Measurements from ENCODE around the gene NRXN3. TPM values are rescaled to one million over a fixed set of nuclear protein-coding genes. Genes with fewer than 3 reads are reported as not detected.
A peak's percentile ranks its signal among the peaks of the same experiment; 100 is the strongest.

The NRXN3 gene
- polyA plus RNA-seq, 1 of the 3 experiments (the other 2 are of a cell fraction): 1.6 TPM

DNA sequence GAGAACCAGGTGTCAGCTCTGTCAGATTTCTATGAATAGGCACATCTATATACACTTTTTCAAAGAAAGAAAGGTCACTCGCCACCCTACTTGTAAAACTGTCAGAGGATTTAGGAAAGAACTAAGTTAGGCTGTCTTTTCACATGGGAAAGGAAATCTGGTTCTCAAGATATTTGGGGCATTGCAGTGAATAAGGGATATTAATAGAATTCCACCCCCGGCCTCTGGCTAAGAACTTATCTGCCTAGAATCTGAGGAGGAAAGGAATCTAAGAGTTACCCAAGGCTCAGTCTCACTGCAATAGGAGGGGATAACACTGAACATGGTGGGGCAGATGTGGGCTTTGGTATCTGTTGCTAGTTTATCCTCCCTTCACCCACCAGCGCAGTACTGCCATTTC is 677.6 kb downstream of the NRXN3 start:
- no peak overlapping the region for H3K9ac ChIP-seq
- no peaks in the 10 kb centered on the region for H3K9me3 ChIP-seq
- POLR2A ChIA-PET: no interaction called here
- DNase-seq: no peak
- no peaks in the 10 kb centered on the region for H3F3A ChIP-seq (replicated peaks; ENCODE audit: insufficient read depth)
- H2AFZ ChIP-seq (ENCODE audit: low read depth): no peak overlapping the region
- TF ChIP-seq MXI1 (IDR thresholded peaks at IDR 0.05; ENCODE audit: low read depth, low read length) (no peak), RFX5 (IDR thresholded peaks at IDR 0.05; ENCODE audit: low read length) (no peak)
- no peaks in the 10 kb centered on the region for H3K27me3 ChIP-seq (ENCODE audit: insufficient read depth)
- H3K9me2 ChIP-seq: no peaks in the 10 kb centered on the region
- no peaks in the 10 kb centered on the region for H3K36me3 ChIP-seq (replicated peaks in 1 of 2; ENCODE audit: control insufficient read depth in 1 of 2, insufficient read depth in 2 of 2, low read length in 1 of 2)
- no peaks in the 10 kb centered on the region for H3K4me1 ChIP-seq (ENCODE audit: control insufficient read depth in 1 of 2, insufficient read depth in 2 of 2, low read depth in 1 of 2, low read length in 1 of 2)
- WGBS (ENCODE audit: low lambda C conversion rate): 52% methylated on average over 3 of the region's 3 CpGs
- no peaks in the 10 kb centered on the region for H4K20me1 ChIP-seq (ENCODE audit: insufficient read depth)
- H3K4me2 ChIP-seq: no peak overlapping the region
- no peak overlapping the region; a peak in 1 of 4 replicates for H3K4me3 ChIP-seq (ENCODE audit: low read depth in 2 of 2, low read length in 1 of 2)
- CTCF ChIA-PET: interaction anchor here (0.8 to 4.2 kb wide), 14 partner anchors 9 to 281 kb away, joined by 3 to 33 read pairs (median 7); no protein-coding TSS in a partner anchor
- H3K79me2 ChIP-seq (ENCODE audit: insufficient read depth): no peaks in the 10 kb centered on the region
- H3K27ac ChIP-seq (ENCODE audit: low read depth in 2 of 2, low read length in 1 of 2): no peak overlapping the region

DNA sequence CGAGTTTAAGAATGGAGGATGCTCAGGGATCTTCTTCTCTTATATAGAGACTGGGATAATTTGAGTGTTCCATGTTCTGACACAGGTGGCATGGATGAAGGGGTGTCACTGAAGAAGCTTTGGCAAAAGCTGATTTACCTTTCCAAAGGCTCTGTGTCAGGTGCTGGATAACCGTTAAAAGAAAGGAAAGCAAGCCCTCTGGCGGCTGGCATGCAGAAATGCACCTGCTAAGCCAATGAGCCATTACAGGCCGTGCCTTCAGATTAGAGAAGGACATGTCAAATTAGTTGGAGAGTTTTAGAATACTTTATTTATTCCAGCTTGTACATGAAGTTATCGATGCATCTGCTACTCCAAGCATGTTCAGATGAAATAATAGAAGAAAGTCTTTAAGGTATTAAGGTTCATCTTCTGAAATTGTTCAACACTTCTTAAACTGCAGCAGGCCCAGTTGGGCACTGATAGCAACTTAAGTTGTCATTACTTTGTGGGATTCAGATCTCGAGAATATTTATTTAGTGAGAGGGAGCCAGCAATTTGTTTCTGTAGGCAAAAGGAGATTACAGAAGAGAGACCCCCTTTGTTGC is 678.2 kb downstream of the NRXN3 start:
- H3K4me2 ChIP-seq: no peak overlapping the region
- no peaks in the 10 kb centered on the region for H4K20me1 ChIP-seq (ENCODE audit: insufficient read depth)
- ChIA-PET POLR2A (no interaction called here), CTCF (interaction anchor here (0.6 to 4.2 kb wide), 26 partner anchors 10 to 282 kb away, joined by 3 to 33 read pairs (median 4); no protein-coding TSS in a partner anchor)
- peak; percentile 16 for DNase-seq
- TF ChIP-seq JUND (IDR thresholded peaks at IDR 0.05) (no peak), EZH2phosphoT487 (IDR thresholded peaks at IDR 0.05; ENCODE audit: borderline replicate concordance, low read depth) (no peak), GATA2 (CRISPR knock-in tag; IDR thresholded peaks at IDR 0.05) (no peak), YY1 (IDR thresholded peaks at IDR 0.05; ENCODE audit: low read depth) (no peak), FOSL2 (IDR thresholded peaks at IDR 0.05; ENCODE audit: borderline replicate concordance, low read depth) (no peak), RCOR1 (IDR thresholded peaks at IDR 0.05; ENCODE audit: low read length) (no peak), CHD2 (IDR thresholded peaks at IDR 0.05; ENCODE audit: low read length, partially characterized antibody) (no peak), RXRA (IDR thresholded peaks at IDR 0.05; ENCODE audit: borderline replicate concordance, low read depth) (no peak), MEF2A (IDR thresholded peaks at IDR 0.05; ENCODE audit: borderline replicate concordance, low read depth) (no peak), SMC3 (IDR thresholded peaks at IDR 0.05; ENCODE audit: low read depth, low read length) (peak; percentile 40; the same call in 1 of the 2 replicates), TCF12 (IDR thresholded peaks at IDR 0.05) (no peak), RFX5 (IDR thresholded peaks at IDR 0.05; ENCODE audit: low read length) (no peak), EP300 (IDR thresholded peaks at IDR 0.05; ENCODE audit: borderline replicate concordance in 1 of 2, low read depth in 1 of 2, low read length in 1 of 2) (no peak), RAD21 (IDR thresholded peaks at IDR 0.05; ENCODE audit: low read length) (peak; percentile 53), TAF1 (IDR thresholded peaks at IDR 0.05; ENCODE audit: borderline replicate concordance, low read depth, low read length) (no peak), NFIC (IDR thresholded peaks at IDR 0.05; ENCODE audit: borderline replicate concordance) (no peak), ELF1 (IDR thresholded peaks at IDR 0.05) (no peak), TEAD4 (IDR thresholded peaks at IDR 0.05; ENCODE audit: borderline replicate concordance, insufficient read depth) (peak; percentile 62; the same call in 1 of the 2 replicates)
- TF ChIP-seq, protein P1, sequence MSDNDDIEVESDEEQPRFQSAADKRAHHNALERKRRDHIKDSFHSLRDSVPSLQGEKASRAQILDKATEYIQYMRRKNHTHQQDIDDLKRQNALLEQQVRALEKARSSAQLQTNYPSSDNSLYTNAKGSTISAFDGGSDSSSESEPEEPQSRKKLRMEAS (IDR thresholded peaks at IDR 0.05; ENCODE audit: low read depth): no peak
- TF ChIP-seq, protein P2, sequence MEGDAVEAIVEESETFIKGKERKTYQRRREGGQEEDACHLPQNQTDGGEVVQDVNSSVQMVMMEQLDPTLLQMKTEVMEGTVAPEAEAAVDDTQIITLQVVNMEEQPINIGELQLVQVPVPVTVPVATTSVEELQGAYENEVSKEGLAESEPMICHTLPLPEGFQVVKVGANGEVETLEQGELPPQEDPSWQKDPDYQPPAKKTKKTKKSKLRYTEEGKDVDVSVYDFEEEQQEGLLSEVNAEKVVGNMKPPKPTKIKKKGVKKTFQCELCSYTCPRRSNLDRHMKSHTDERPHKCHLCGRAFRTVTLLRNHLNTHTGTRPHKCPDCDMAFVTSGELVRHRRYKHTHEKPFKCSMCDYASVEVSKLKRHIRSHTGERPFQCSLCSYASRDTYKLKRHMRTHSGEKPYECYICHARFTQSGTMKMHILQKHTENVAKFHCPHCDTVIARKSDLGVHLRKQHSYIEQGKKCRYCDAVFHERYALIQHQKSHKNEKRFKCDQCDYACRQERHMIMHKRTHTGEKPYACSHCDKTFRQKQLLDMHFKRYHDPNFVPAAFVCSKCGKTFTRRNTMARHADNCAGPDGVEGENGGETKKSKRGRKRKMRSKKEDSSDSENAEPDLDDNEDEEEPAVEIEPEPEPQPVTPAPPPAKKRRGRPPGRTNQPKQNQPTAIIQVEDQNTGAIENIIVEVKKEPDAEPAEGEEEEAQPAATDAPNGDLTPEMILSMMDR (IDR thresholded peaks at IDR 0.05): peak; percentile 96
- TF ChIP-seq, protein P3, sequence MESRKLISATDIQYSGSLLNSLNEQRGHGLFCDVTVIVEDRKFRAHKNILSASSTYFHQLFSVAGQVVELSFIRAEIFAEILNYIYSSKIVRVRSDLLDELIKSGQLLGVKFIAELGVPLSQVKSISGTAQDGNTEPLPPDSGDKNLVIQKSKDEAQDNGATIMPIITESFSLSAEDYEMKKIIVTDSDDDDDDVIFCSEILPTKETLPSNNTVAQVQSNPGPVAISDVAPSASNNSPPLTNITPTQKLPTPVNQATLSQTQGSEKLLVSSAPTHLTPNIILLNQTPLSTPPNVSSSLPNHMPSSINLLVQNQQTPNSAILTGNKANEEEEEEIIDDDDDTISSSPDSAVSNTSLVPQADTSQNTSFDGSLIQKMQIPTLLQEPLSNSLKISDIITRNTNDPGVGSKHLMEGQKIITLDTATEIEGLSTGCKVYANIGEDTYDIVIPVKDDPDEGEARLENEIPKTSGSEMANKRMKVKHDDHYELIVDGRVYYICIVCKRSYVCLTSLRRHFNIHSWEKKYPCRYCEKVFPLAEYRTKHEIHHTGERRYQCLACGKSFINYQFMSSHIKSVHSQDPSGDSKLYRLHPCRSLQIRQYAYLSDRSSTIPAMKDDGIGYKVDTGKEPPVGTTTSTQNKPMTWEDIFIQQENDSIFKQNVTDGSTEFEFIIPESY (IDR thresholded peaks at IDR 0.05; ENCODE audit: borderline replicate concordance, low read depth): no peak
- TF ChIP-seq, protein P4, sequence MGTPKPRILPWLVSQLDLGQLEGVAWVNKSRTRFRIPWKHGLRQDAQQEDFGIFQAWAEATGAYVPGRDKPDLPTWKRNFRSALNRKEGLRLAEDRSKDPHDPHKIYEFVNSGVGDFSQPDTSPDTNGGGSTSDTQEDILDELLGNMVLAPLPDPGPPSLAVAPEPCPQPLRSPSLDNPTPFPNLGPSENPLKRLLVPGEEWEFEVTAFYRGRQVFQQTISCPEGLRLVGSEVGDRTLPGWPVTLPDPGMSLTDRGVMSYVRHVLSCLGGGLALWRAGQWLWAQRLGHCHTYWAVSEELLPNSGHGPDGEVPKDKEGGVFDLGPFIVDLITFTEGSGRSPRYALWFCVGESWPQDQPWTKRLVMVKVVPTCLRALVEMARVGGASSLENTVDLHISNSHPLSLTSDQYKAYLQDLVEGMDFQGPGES (IDR thresholded peaks at IDR 0.05; ENCODE audit: low read depth, low read length): no peak
- H3K79me2 ChIP-seq (ENCODE audit: insufficient read depth): no peaks in the 10 kb centered on the region
- no peaks in the 10 kb centered on the region for H3F3A ChIP-seq (replicated peaks; ENCODE audit: insufficient read depth)
- H3K9me2 ChIP-seq: no peaks in the 10 kb centered on the region
- no peaks in the 10 kb centered on the region for H3K4me1 ChIP-seq (ENCODE audit: control insufficient read depth in 1 of 2, insufficient read depth in 2 of 2, low read depth in 1 of 2, low read length in 1 of 2)
- WGBS (ENCODE audit: low lambda C conversion rate): 4% methylated on average over 6 of the region's 6 CpGs
- no peak overlapping the region for H3K27ac ChIP-seq (ENCODE audit: low read depth in 2 of 2, low read length in 1 of 2)
- no peaks in the 10 kb centered on the region for H3K9me3 ChIP-seq
- H3K27me3 ChIP-seq (ENCODE audit: insufficient read depth): no peaks in the 10 kb centered on the region
- H3K4me3 ChIP-seq (ENCODE audit: low read depth in 2 of 2, low read length in 1 of 2): no peak overlapping the region; a peak in 1 of 4 replicates
- H2AFZ ChIP-seq (ENCODE audit: low read depth): no peak overlapping the region
- H3K36me3 ChIP-seq (replicated peaks in 1 of 2; ENCODE audit: control insufficient read depth in 1 of 2, insufficient read depth in 2 of 2, low read length in 1 of 2): no peaks in the 10 kb centered on the region
- no peak overlapping the region for H3K9ac ChIP-seq

Data from SK-N-SH (cell line).